SK-N-MC (cell line): ENCODE measurements around the gene CACNB4.

ENCODE experiments used
- EZH2 ChIP-seq: fragments of 200-600 bp; sonication (generic); IDR thresholded peaks from one replicate; pipeline ENCODE4 v1.6.1; 2017; ENCODE audit warnings: antibody characterized with exemption
- FOXP2 ChIP-seq: optimal IDR thresholded peaks from 2 replicates; pipeline ENCODE3; 2011; ENCODE audit warnings: mild to moderate bottlenecking, moderate library complexity; ENCODE audit not compliant: insufficient read depth; ENCODE audit errors: extremely low read length, control extremely low read depth

DNA sequence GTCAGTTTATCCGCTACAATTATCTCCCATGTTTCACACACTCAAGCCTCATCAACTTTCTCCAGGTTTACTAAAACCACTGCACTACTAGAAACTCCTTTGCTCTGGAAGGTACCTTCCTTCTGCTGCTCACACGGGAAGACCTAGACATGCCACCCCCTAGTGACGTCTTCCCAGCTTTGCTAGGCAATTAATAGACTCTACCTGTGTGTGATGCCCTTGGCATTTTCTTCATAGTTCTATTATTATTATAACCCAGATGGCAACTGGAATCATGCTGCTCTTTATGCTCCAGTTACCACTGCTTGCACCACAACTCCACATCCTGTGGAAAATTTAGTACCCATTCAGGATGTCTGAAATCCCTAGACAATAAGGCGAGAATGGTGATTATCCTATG, 42.4 kb downstream of the CACNB4 start:
- TF ChIP-seq FOXP2 (no peak), EZH2 (no peak)
